Measurements from ENCODE around the gene DENND1B. TPM values are rescaled to one million over a fixed set of nuclear protein-coding genes. Genes with fewer than 3 reads are reported as not detected.

DENND1B gene
- total RNA-seq, 1 donor from 2014 or later, result 13.1 TPM

- Histone ChIP-seq H3K9ac (no peak overlapping the region), H3K4me3 (no peak overlapping the region), H3F3A (ENCODE audit: low read depth) (peaks cover 5% of the 10 kb centered on the region), H3K36me3 (no peaks in the 10 kb centered on the region), H4K20me1 (ENCODE audit: low read depth) (no peaks in the 10 kb centered on the region), H3K9me3 (ENCODE audit: low read depth) (no peaks in the 10 kb centered on the region), H3K27ac (no peak overlapping the region), H3K4me1 (peaks cover 19% of the 10 kb centered on the region), H3K4me2 (no peak overlapping the region), H2AFZ (replicated peaks) (no peak overlapping the region), H3K27me3 (no peaks in the 10 kb centered on the region), H3K79me2 (ENCODE audit: low read depth) (no peaks in the 10 kb centered on the region)
- Mint-ChIP-seq H3K4me3 (no peak overlapping the region), H3K27me3 (ENCODE audit: insufficient read depth, low read depth) (peaks cover 2% of the 10 kb centered on the region), H3K4me1 (peaks cover 6% of the 10 kb centered on the region), H3K36me3 (no peaks in the 10 kb centered on the region), H3K27ac (no peak overlapping the region), H3K9me3 (peaks cover 1% of the 10 kb centered on the region)
- TF ChIP-seq EZH2 (IDR thresholded peaks at IDR 0.05) (no peak), CTCF (IDR thresholded peaks at IDR 0.05) (peak; percentile 44), EZH2phosphoT487 (IDR thresholded peaks at IDR 0.05) (no peak)
- DNase-seq (ENCODE audit: low spot score), result peak; percentile 13
Observed at GRCh38 chr1:197619008-197619640, 156.2 kb downstream of the DENND1B start.

GRCh38 chr1:197618061-197618460, 157.2 kb downstream of the DENND1B start:
- peaks cover 5% of the 10 kb centered on the region for H3F3A ChIP-seq (ENCODE audit: low read depth)
- Mint-ChIP-seq H3K27ac (no peak overlapping the region), H3K4me1 (peaks cover 6% of the 10 kb centered on the region), H3K4me3 (no peak overlapping the region), H3K27me3 (ENCODE audit: insufficient read depth, low read depth) (peaks cover 2% of the 10 kb centered on the region), H3K36me3 (no peaks in the 10 kb centered on the region), H3K9me3 (no peaks in the 10 kb centered on the region)
- no peak overlapping the region for H3K27ac ChIP-seq
- no peaks in the 10 kb centered on the region for H3K27me3 ChIP-seq
- H3K9me3 ChIP-seq (ENCODE audit: low read depth), result no peaks in the 10 kb centered on the region
- H3K4me1 ChIP-seq, result peaks cover 19% of the 10 kb centered on the region
- TF ChIP-seq EZH2phosphoT487 (IDR thresholded peaks at IDR 0.05) (no peak), EZH2 (IDR thresholded peaks at IDR 0.05) (no peak), CTCF (IDR thresholded peaks at IDR 0.05) (no peak)
- no peak for DNase-seq (ENCODE audit: low spot score)
- H3K36me3 ChIP-seq, result no peaks in the 10 kb centered on the region
- H3K79me2 ChIP-seq (ENCODE audit: low read depth), result no peaks in the 10 kb centered on the region
- H2AFZ ChIP-seq (replicated peaks), result no peak overlapping the region
- H3K9ac ChIP-seq, result no peak overlapping the region
- no peak overlapping the region for H3K4me2 ChIP-seq
- no peak overlapping the region for H3K4me3 ChIP-seq
- H4K20me1 ChIP-seq (ENCODE audit: low read depth), result no peaks in the 10 kb centered on the region

- no peaks in the 10 kb centered on the region for H3K79me2 ChIP-seq (ENCODE audit: low read depth)
- H2AFZ ChIP-seq (replicated peaks), result no peak overlapping the region
- no peak overlapping the region for H3K27ac Mint-ChIP-seq
- no peaks in the 10 kb centered on the region for H3K9me3 Mint-ChIP-seq
- peaks cover 6% of the 10 kb centered on the region for H3K4me1 Mint-ChIP-seq
- no peaks in the 10 kb centered on the region for H3K27me3 ChIP-seq
- peaks cover 2% of the 10 kb centered on the region for H3K27me3 Mint-ChIP-seq (ENCODE audit: insufficient read depth, low read depth)
- no peak overlapping the region for H3K27ac ChIP-seq
- no peaks in the 10 kb centered on the region for H3K9me3 ChIP-seq (ENCODE audit: low read depth)
- TF ChIP-seq EZH2 (IDR thresholded peaks at IDR 0.05) (no peak), EZH2phosphoT487 (IDR thresholded peaks at IDR 0.05) (no peak), CTCF (IDR thresholded peaks at IDR 0.05) (no peak)
- H3K9ac ChIP-seq, result no peak overlapping the region
- H3K4me1 ChIP-seq, result peaks cover 19% of the 10 kb centered on the region
- no peak overlapping the region for H3K4me3 ChIP-seq
- H3K4me3 Mint-ChIP-seq, result no peak overlapping the region
- H3K36me3 ChIP-seq, result no peaks in the 10 kb centered on the region
- no peak for DNase-seq (ENCODE audit: low spot score)
- H3K36me3 Mint-ChIP-seq, result no peaks in the 10 kb centered on the region
- peaks cover 5% of the 10 kb centered on the region for H3F3A ChIP-seq (ENCODE audit: low read depth)
- H4K20me1 ChIP-seq (ENCODE audit: low read depth), result no peaks in the 10 kb centered on the region
- no peak overlapping the region for H3K4me2 ChIP-seq
Observed at GRCh38 chr1:197615693-197616011, 159.6 kb downstream of the DENND1B start.

All from neural progenitor cell (in vitro differentiated cells).